NB4 (cell line): Measurements from ENCODE around the gene ZNF407.

ENCODE experiments used
- POLR2A ChIP-seq: IDR thresholded peaks from 2 replicates; pipeline ENCODE4 v1.6.1; 2011; ENCODE audit warnings: mild to moderate bottlenecking; ENCODE audit not compliant: insufficient read length; ENCODE audit errors: extremely low read depth
- TF ChIP-seq, protein P1 (sequence below): IDR thresholded peaks from 2 replicates; pipeline ENCODE4 v1.6.1; 2011; ENCODE audit warnings: low read depth, low read length
- TF ChIP-seq, protein P2 (sequence below): IDR thresholded peaks from one replicate; pipeline ENCODE4 v1.5.1; 2012; ENCODE audit warnings: low read depth, low read length

DNA sequence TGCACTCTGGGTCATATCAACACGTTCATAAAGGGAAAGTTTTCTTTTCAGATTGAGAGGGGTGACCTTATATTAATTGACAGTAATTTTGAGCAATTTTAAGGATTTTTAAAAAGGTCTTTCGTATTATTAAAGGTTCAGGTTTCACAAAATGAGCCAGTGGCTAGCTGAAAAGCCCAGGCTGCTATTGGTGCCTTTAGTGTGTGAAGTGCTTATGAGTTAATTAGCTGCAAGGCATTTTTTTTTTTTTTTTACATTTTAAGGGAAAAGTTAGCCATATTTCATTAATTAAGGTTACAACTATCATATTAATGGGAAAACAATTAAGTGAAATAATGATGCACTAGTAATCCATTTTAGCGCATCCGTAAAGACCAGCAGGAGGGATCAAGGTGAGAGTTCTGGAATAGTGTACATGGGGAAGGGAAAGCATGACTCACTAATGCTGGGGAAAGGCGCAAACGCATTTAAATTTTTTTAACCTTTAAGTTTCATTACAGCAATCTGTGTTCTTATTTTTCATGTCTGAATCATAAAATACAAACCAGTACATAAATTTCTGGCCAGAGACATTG is 200.0 kb downstream of the ZNF407 start:
- TF ChIP-seq, protein P1, sequence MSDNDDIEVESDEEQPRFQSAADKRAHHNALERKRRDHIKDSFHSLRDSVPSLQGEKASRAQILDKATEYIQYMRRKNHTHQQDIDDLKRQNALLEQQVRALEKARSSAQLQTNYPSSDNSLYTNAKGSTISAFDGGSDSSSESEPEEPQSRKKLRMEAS = no peak
- TF ChIP-seq, protein P2, sequence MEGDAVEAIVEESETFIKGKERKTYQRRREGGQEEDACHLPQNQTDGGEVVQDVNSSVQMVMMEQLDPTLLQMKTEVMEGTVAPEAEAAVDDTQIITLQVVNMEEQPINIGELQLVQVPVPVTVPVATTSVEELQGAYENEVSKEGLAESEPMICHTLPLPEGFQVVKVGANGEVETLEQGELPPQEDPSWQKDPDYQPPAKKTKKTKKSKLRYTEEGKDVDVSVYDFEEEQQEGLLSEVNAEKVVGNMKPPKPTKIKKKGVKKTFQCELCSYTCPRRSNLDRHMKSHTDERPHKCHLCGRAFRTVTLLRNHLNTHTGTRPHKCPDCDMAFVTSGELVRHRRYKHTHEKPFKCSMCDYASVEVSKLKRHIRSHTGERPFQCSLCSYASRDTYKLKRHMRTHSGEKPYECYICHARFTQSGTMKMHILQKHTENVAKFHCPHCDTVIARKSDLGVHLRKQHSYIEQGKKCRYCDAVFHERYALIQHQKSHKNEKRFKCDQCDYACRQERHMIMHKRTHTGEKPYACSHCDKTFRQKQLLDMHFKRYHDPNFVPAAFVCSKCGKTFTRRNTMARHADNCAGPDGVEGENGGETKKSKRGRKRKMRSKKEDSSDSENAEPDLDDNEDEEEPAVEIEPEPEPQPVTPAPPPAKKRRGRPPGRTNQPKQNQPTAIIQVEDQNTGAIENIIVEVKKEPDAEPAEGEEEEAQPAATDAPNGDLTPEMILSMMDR = no peak
- no peak for TF ChIP-seq POLR2A
